ENCODE data around the gene GPR61. TPM values are rescaled to one million over a fixed set of nuclear protein-coding genes. Genes with fewer than 3 reads are reported as not detected.

Gene GPR61
- total and polyA plus RNA-seq, 2 of the 4 experiments (the other 2 are of a cell fraction): not detected

DNA sequence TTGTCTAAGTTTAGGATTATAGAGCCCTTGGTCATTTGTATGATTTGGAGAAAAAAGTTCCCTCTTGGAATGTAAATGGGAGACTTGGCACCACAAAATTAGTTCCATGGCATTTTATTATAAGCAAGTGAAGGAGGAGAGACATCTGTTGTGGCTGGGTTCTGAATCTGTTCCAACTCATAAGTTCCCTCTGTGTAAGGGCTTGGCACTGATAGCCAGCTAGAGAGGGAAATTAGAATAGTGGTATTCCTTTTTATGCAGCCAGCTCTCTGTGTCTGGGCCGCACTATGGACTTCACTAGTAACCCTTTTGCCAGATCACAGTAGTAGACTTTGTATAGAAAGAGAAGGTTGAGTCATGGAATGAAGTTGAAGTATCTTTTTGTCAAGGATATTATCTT lies 39.8 kb downstream of the GPR61 start:
- ChIA-PET CTCF (interaction anchor here (0.6 to 0.9 kb wide), 2 partner anchors 16 to 513 kb away, joined by 3 read pairs; no protein-coding TSS in a partner anchor), POLR2A (ENCODE audit: unreplicated experiment) (interaction anchor here (0.6 kb wide), 1 partner anchor 21 kb away, joined by 4 read pairs; no protein-coding TSS in a partner anchor)
- Histone ChIP-seq H3K18ac (ENCODE audit: low read depth, low read length) (no peak overlapping the region), H3K36me3 (ENCODE audit: control insufficient read depth, insufficient read depth, low read length) (peaks cover 16% of the 10 kb centered on the region), H3K23ac (ENCODE audit: low read depth, low read length) (no peak overlapping the region), H3K9me3 (ENCODE audit: control insufficient read depth, insufficient read depth, low read length) (no peaks in the 10 kb centered on the region), H2AK5ac (ENCODE audit: low read depth, low read length) (no peak overlapping the region), H2AFZ (replicated peaks; ENCODE audit: low read length, poor library complexity) (no peak overlapping the region), H2BK120ac (ENCODE audit: low read depth, low read length) (no peak overlapping the region), H4K5ac (ENCODE audit: low read depth, low read length) (no peak overlapping the region), H3K27me3 (ENCODE audit: control insufficient read depth, insufficient read depth, low read length) (no peaks in the 10 kb centered on the region), H3K56ac (ENCODE audit: extremely low read depth, insufficient read depth, low read length) (no peak overlapping the region), H4K20me1 (ENCODE audit: insufficient read depth, low read length) (peaks cover 14% of the 10 kb centered on the region; the same call in 1 of the 2 replicates), H2BK15ac (ENCODE audit: low read depth, low read length) (no peak overlapping the region), H3K27ac (ENCODE audit: insufficient read depth, low read length) (no peak overlapping the region), H3K4me1 (ENCODE audit: control insufficient read depth, insufficient read depth, low read length) (peaks cover 8% of the 10 kb centered on the region), H4K8ac (ENCODE audit: low read depth in 2 of 2, low read length in 2 of 2) (no peak overlapping the region), H2BK5ac (ENCODE audit: low read depth, low read length, poor library complexity, severe bottlenecking) (no peak overlapping the region), H4K91ac (ENCODE audit: insufficient read depth, low read depth, low read length) (no peak overlapping the region), H3K4me2 (ENCODE audit: low read depth, low read length) (no peak overlapping the region), H3K9me1 (ENCODE audit: insufficient read depth, low read length) (peaks cover 8% of the 10 kb centered on the region; the same call in 1 of the 2 replicates), H3K79me1 (ENCODE audit: low read depth in 1 of 2, low read length in 2 of 2) (peaks cover 26 to 65% of the 10 kb centered on the region in 2 experiments), H3K14ac (replicated peaks; ENCODE audit: low read depth, low read length) (no peak overlapping the region), H3K9ac (ENCODE audit: low read depth, low read length) (no peak overlapping the region), H2AK9ac (replicated peaks; ENCODE audit: low read depth, low read length, poor library complexity) (no peak overlapping the region), H2BK20ac (ENCODE audit: low read depth, low read length) (no peak overlapping the region), H3K4me3 (ENCODE audit: insufficient read depth, low read depth, low read length) (no peak overlapping the region), H3K4ac (ENCODE audit: low read depth, low read length) (no peak overlapping the region)
- in situ Hi-C loops (cut with MboI; ENCODE audit: low sequenced_read_pairs): no loop called here
- no CpG with 5 or more reads among the region's 1 CpG for WGBS, 2 experiments (ENCODE audit: extremely low coverage in 2 of 2, insufficient read length in 1 of 2)
- dilution Hi-C loops (cut with HindIII; ENCODE audit: low sequenced_read_pairs, unreplicated experiment): no loop called here
- DNase-seq (peak; percentile 28), ATAC-seq (ENCODE audit: low read depth) (peak; percentile 64)
- intact Hi-C loops (cut with micrococcal nuclease): no loop called here
- no TSS peak for BruUV-seq (replicated peaks)
- TF ChIP-seq CHD1 (IDR thresholded peaks at IDR 0.05; ENCODE audit: low read depth, low read length): no peak
- no peak for TF ChIP-seq USF2 (IDR thresholded peaks at IDR 0.05; ENCODE audit: low read depth, low read length)
- TF ChIP-seq, protein P1, sequence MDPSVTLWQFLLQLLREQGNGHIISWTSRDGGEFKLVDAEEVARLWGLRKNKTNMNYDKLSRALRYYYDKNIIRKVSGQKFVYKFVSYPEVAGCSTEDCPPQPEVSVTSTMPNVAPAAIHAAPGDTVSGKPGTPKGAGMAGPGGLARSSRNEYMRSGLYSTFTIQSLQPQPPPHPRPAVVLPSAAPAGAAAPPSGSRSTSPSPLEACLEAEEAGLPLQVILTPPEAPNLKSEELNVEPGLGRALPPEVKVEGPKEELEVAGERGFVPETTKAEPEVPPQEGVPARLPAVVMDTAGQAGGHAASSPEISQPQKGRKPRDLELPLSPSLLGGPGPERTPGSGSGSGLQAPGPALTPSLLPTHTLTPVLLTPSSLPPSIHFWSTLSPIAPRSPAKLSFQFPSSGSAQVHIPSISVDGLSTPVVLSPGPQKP (IDR thresholded peaks at IDR 0.05; ENCODE audit: borderline replicate concordance, low read depth, low read length): no peak
- no peak for TF ChIP-seq MXI1 (IDR thresholded peaks at IDR 0.05; ENCODE audit: borderline replicate concordance, low read depth, low read length)
- TF ChIP-seq FOS (IDR thresholded peaks at IDR 0.05; ENCODE audit: low read depth, low read length): no peak
- no peak for TF ChIP-seq SMC3 (IDR thresholded peaks at IDR 0.05; ENCODE audit: low read depth, low read length)
- TF ChIP-seq POLR2A (IDR thresholded peaks at IDR 0.05; ENCODE audit: low read depth, low read length): no peak
- TF ChIP-seq RFX5 (IDR thresholded peaks at IDR 0.05; ENCODE audit: low read depth, low read length): no peak
- no peak for TF ChIP-seq NFE2L2 (IDR thresholded peaks at IDR 0.05; ENCODE audit: low read depth, low read length)
- no peak for TF ChIP-seq BHLHE40 (IDR thresholded peaks at IDR 0.05; ENCODE audit: low read depth, low read length)
- no peak for TF ChIP-seq MAFK (IDR thresholded peaks at IDR 0.05; ENCODE audit: low read depth, low read length)
- TF ChIP-seq MAZ (IDR thresholded peaks at IDR 0.05; ENCODE audit: borderline replicate concordance, low read depth, low read length): no peak
- no peak for TF ChIP-seq RCOR1 (IDR thresholded peaks at IDR 0.05; ENCODE audit: insufficient replicate concordance, low read length)
- no peak for TF ChIP-seq RAD21 (IDR thresholded peaks at IDR 0.05; ENCODE audit: low read length)
- TF ChIP-seq, protein P2, sequence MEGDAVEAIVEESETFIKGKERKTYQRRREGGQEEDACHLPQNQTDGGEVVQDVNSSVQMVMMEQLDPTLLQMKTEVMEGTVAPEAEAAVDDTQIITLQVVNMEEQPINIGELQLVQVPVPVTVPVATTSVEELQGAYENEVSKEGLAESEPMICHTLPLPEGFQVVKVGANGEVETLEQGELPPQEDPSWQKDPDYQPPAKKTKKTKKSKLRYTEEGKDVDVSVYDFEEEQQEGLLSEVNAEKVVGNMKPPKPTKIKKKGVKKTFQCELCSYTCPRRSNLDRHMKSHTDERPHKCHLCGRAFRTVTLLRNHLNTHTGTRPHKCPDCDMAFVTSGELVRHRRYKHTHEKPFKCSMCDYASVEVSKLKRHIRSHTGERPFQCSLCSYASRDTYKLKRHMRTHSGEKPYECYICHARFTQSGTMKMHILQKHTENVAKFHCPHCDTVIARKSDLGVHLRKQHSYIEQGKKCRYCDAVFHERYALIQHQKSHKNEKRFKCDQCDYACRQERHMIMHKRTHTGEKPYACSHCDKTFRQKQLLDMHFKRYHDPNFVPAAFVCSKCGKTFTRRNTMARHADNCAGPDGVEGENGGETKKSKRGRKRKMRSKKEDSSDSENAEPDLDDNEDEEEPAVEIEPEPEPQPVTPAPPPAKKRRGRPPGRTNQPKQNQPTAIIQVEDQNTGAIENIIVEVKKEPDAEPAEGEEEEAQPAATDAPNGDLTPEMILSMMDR (conservative IDR thresholded peaks at IDR 0.05; ENCODE audit: low read depth, low read length): no peak
